Stimulated activated CD4-positive, alpha-beta T cell treated with anti-CD3 and anti-CD28 coated beads, Interleukin-12 subunit alpha, Interleukin-12 subunit beta, amount 100 ng/mL, for 4 hours (primary cell): ENCODE measurements around the gene MATR3.

ENCODE experiments used
- DNase-seq: peaks from one replicate; pipeline ENCODE4 v3.0.0-alpha.2; 2020

MATR3 gene

DNA sequence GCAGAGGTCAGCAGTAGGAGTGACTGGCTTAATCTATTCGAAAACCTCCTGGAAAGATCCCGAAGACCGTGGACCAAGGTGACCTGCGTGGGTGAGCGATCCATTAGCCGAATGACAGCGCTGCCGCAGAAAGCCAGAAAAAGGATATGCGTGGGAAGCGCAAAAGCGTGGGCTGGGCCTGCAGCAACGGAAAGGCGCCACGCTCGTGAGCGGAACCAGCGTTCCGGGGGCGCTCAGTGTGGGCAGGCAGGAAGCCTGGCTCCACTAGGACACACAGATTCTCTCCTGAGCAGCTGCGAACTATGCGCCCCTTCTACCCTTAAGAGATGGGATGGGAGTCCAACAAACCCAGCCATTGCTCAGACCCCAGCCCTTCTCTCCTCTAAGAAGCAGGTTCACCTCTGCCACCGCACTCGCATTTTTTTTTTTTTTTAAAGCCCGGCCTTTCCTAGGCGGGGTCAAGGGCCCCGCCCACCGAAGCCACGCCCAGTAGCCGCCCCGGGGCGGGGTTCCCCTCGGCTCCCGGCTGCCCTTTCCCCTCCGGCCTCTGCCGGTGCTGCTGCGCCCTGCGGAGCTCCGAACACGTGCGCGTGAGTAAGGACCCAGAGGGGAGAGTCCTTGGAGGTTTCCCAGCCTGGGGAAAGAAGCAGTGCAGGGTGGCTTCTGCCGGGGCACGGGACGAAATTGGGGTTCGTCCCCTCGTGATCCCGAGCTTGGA is 19.8 kb upstream of the MATR3 start:
- DNase-seq, result peak; percentile 88

DNA sequence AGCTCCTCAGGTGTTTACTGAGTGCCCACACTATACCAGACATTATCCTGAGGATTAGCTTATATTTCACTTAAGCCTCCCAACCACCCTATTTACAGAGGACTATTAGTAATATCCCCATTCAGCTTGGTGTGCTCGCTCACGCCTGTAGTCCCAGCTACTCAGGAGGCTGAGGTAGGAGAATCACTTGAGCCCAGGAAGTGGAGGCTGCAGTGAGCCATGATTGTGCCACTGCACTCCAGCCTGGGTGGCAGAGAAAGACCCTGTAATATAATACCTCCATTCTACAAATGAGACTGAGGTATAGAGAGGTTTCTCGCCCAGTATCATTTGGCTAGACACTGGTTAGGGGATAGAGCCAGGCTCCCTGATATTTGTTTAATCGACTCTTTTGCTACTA is 18.0 kb upstream of the MATR3 start:
- DNase-seq, result no peak

- DNase-seq, result no peak
Observed at GRCh38 chr5:139275956-139276355, 17.6 kb upstream of the MATR3 start.

GRCh38 chr5:139276426-139276825 is 17.1 kb upstream of the MATR3 start:
- DNase-seq, result no peak

- DNase-seq, result no peak
Observed at GRCh38 chr5:139277171-139277570, 16.4 kb upstream of the MATR3 start.

- DNase-seq, result no peak
Observed at GRCh38 chr5:139278540-139279274, 14.8 kb upstream of the MATR3 start.

GRCh38 chr5:139282197-139282557 is 11.4 kb upstream of the MATR3 start:
- no peak for DNase-seq

DNA sequence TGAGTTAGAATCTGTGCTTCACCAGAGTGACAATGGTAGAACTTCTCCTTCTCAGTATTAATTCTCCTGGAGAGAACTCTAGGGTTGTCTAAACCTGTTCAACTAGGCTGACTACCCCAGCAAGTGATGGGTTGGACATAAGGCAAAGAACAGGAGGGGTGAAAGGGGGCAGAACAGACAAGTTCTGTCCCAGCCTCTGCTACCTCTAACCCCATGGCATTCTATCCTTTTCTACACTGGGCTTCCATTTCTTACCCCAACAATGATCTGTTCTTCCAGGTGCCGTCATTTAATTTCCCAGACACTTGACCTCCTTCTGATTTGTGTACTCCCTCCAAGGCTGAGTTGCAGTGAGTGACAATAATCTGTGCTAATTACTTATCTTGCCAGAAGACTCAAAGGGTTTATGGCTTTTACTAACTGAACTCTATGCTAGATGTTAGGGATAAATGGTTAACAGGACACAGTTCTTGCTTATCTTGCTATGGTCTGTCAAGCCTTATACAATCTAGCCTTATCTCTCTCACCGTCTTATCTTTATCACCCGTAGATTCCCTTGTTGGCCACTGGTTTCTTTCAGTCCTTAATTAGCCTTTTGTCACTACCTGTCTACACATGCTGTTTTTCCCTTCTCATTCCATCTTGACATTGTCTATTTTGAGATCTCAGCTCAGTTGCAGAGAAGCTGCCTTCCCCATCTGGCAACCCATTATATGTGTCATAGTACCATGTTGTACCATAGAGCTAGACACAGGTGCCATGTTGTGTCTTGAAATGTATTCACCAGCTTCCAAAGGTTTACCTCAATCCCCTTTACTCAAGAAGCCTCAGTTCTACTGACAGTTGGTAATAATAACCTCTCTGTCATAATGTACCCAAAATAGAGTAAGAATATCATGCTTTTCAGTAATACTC is 10.0 kb upstream of the MATR3 start:
- DNase-seq, result no peak

- DNase-seq, result no peak
Observed at GRCh38 chr5:139284295-139284694, 9.2 kb upstream of the MATR3 start.

- no peak for DNase-seq
Observed at GRCh38 chr5:139285651-139286392, 7.7 kb upstream of the MATR3 start.

GRCh38 chr5:139287890-139288635 is 5.5 kb upstream of the MATR3 start:
- no peak for DNase-seq

DNA sequence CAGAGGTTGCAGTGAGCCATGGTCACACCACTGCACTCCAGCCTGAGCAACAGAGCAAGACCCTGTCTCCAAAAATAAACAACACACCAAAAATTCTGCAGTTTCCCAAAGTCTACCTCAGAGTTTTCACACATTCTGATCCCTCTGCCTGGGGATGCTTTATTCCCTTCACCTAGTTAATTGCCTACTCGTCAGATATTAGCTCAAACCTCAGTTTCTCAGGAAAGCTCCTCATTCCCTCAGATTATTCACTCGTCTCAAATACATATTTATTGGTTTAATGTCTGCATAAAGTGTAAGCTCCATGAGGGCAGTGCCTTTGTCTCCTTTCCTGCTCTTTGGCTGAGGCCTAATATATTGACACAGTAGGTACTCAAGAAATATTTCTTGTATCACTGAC is 2.5 kb upstream of the MATR3 start:
- no peak for DNase-seq

DNA sequence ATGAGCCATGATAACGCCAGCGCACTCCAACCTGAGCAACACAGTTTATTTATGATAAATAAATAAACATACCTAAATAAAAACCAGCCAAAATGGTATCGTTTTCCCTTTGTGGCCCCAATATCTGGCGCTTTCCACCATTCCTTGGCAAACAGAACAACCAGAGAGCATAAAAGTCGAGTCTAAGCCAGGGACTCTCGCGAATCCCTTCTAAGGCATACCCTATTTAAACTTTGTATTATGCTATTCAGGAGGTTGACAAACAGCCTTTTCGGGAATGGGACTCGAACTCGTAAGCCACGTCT is 386 bp upstream of the MATR3 start:
- DNase-seq, result no peak

DNA sequence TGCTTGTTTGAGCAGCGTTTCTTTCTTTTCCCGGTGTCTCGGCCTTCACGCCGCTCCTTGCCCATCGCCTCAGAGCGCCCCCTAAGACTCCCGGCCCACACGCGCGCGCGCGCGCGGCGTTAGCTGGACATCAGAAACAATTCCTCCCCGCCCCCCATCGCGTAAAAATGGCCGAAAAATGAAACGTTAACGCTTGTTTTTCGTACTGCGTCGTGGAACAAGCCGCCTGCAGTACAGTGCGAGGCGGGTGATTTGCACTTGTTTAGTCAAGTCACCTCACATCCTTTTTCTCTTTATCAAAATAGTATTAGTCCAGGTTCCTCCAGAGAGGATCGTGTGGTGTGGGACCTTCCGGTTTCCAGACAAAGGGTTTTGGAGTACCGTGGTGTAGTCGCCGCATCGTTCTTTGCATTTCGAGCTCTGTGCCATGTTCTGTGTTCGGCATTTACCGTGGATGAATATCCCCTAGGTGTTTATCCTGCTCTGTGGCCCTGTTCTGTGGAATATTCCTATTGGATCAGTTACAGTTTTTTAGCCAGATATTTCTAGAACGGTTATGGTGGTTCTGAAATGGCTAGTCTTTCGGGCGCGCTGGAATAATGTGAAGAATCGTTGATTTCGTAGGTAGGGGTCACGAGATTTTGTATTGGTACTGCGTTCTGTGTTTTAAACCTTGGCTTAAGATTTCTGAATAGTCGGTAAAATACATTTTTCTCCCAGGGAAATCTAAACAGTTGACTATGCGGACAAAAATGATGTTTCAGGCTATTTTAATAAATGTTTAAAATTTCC is 1.0 kb downstream of the MATR3 start:
- peak; percentile 44 for DNase-seq

DNA sequence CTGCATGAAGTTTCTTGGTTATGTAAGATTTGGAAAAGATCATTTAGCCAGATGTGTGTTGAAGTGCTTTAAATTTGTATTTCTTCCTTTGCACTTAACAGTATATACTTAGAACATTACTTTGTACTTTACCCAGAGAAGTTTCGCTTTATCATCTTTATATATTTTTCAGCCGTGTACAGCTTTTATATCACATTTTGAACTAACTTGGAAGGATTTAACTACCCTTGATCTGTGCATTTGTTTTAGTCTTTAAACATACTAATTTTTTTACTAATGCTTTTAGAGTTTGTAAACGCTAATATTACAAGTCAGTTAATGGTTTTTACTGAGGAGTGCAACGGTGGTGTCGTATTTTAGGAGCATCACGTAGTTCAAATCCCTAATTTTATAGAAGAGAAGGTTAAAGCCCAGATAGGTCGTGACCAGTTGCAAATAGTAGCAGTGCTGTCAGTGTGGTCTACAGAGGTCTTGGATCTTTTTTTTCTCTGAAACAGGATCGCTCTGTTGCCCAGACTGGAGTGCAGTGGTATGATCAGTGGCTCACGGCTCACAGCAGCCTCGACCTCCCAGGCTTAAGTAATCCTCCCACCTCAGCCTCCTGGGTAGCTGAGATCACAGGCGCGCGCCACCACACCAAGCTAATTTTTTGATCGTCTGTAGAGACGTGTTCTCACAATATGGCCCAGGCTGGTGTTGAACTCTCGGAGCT is 2.0 kb downstream of the MATR3 start:
- no peak for DNase-seq

DNA sequence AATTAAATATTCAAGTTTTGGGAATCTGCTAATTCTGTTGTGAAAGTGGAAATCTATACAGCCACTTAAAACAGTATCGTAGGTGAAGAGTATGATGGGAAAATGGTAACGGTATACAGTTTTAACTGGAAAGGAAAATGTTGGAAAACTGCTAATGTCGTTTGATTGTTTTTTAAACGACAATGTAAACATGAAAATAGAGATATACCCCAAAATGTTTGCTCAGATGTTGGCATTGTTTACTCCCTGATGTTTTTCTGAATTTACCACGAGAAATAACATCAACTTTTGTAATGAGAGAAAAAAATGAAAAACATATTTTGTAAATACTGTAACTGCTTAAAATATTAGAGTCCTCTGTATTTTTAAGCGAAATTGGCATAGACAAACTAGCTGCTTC is 2.7 kb downstream of the MATR3 start:
- no peak for DNase-seq

GRCh38 chr5:139296862-139297326 is 3.4 kb downstream of the MATR3 start:
- no peak for DNase-seq

- no peak for DNase-seq
Observed at GRCh38 chr5:139297439-139298133, 4.0 kb downstream of the MATR3 start.

GRCh38 chr5:139298242-139298641 is 4.7 kb downstream of the MATR3 start:
- DNase-seq, result no peak

GRCh38 chr5:139299486-139299885 is 5.9 kb downstream of the MATR3 start:
- no peak for DNase-seq
